GM12874 (cell line): ENCODE results near the gene GMFB.

ENCODE experiments used
- CTCF ChIP-seq: IDR thresholded peaks from 2 replicates; pipeline ENCODE4 v1.5.1; 2011; ENCODE audit warnings: low read depth, mild to moderate bottlenecking, control low read depth, low read length, moderate library complexity; ENCODE audit not compliant: insufficient read depth

The GMFB gene

DNA sequence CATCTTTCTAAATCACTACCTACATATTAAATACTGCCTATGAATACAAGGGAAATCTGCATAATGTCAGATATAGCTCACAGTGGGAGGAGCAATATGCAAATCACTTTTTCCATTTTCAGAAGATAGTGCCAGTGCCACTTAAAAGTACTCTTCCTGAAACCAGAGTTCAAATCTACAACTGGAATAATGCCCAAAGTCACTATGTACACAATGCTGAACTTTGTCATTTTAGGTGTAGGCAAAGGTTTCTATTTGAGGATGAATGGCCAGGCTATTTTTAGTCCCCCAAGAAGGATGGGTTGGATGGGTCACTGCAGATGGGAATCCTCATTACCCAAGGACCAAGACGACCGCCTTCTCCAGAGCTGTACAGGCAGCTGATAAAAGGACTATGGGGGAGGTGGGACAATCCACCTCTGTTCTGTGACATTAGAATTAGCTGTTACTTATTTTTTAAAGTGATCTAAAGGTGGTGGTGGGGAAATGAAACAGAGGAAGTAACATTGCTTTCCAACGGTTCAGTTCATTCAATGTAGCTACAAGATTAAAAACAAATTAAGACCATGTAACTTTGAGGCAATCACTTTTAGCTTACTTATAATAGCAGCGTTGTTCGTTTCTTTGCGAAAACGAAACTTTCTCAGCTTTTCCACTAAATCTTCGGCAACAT, 5.6 kb downstream of the GMFB start:
- TF ChIP-seq CTCF: no peak

- TF ChIP-seq CTCF: no peak
These were observed 7.1 kb downstream of the GMFB start for GRCh38 chr14:54481695-54482094.

- TF ChIP-seq CTCF: no peak
These were observed 7.8 kb downstream of the GMFB start for GRCh38 chr14:54480830-54481562.

DNA sequence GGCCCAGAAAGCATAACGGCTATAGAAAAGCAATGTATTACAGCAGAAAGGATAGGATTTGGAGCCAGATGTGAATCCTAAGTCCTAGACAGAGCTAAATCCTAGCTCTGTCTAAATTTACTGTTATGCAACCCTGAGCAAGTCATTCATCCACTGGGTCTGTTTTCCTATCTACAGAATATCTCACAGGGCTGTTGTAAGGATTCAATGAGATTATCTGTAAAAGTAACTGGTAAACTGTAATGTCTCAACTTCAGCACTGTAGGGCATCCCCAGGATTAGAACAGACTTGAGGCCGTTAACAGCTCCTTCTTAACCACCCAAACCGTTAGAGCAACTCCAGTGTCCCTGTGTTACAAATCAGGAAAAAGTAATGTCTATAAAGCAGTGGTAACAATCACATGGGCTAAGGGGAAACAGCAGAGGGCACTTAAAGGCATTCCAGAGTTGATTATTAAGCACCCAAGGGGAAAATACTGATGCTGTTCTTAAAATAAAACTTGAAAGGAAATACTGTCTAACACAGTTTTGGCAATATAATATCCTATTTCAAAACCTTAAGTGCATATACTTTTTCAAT, 10.1 kb downstream of the GMFB start:
- no peak for TF ChIP-seq CTCF

DNA sequence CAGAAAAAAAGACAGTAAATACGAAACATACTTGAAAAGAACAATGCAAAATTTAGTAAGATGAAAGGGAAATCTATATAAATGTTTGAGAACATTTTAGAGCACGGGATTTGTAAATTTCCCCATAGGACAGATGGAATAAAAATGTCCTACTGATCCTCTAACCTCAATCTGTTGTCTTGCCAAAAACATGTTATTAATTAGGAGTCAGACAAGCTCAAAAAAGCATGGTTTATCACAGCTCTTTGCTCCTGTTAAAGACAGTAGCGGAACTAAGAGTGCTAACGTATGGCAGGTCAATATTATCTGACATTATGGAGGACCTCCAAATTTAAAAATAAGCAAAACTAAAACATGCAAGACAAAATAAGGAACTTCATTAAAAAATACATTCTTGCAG, 12.9 kb downstream of the GMFB start:
- TF ChIP-seq CTCF: no peak

- TF ChIP-seq CTCF: no peak
These were observed 13.4 kb downstream of the GMFB start for GRCh38 chr14:54475187-54475899.

- TF ChIP-seq CTCF: no peak
These were observed 14.5 kb downstream of the GMFB start for GRCh38 chr14:54474232-54474793.
